Activated CD8-positive, alpha-beta T cell treated with anti-CD3 and anti-CD28 coated beads, Interleukin-2, amount 10 ng/mL, durations not matched to agents 7 days and 5 days (primary cell): Measurements from ENCODE around the gene PDIA5. TPM values are rescaled to one million over a fixed set of nuclear protein-coding genes. Genes with fewer than 3 reads are reported as not detected.

ENCODE experiments used
- ATAC-seq: fragments of 150-1000 bp; cut with Tn5 transposase; one replicate; pipeline ENCODE4 v1.10.0; 2021; ENCODE audit warnings: moderate library complexity
- CTCF ChIA-PET: fragments of 350-600 bp; sonication (Branson Sonifier 250); formaldehyde crosslinking; loops from one replicate; lab custom pipeline; 2021; ENCODE audit warnings: antibody characterized with exemption; lab: Charles Lee
- POLR2A ChIA-PET: fragments of 350-600 bp; sonication (Branson Sonifier 250); formaldehyde crosslinking; loops from one replicate; lab custom pipeline; 2021; ENCODE audit warnings: antibody characterized with exemption; lab: Charles Lee
- DNase-seq: peaks from one replicate; pipeline ENCODE4 v3.0.0-alpha.2; 2020
- H3K27ac Mint-ChIP-seq: one replicate; pipeline ENCODE4 v1.8.0; 2021; ENCODE audit warnings: mild to moderate bottlenecking, mixed read lengths
- H3K27me3 Mint-ChIP-seq: one replicate; pipeline ENCODE4 v1.8.0; 2021; ENCODE audit warnings: low read depth, mixed read lengths
- H3K36me3 Mint-ChIP-seq: one replicate; pipeline ENCODE4 v1.8.0; 2021; ENCODE audit warnings: low read depth, mixed read lengths
- H3K4me1 Mint-ChIP-seq: one replicate; pipeline ENCODE4 v1.8.0; 2021; ENCODE audit warnings: low read depth, mixed read lengths
- H3K4me3 Mint-ChIP-seq: one replicate; pipeline ENCODE4 v1.8.0; 2021; ENCODE audit warnings: mild to moderate bottlenecking, mixed read lengths
- H3K9me3 Mint-ChIP-seq: one replicate; pipeline ENCODE4 v1.8.0; 2022; ENCODE audit warnings: mixed read lengths; ENCODE audit not compliant: insufficient read depth
- total RNA-seq, 2 experiments: library from RNA; stranded (reverse); gene quantifications; one replicate each; pipeline ENCODE4 v1.2.3, GENCODE V29; 2021

PDIA5 gene
- total RNA-seq, 2 experiments from 2014 or later: 8.8 to 11.4 TPM

DNA sequence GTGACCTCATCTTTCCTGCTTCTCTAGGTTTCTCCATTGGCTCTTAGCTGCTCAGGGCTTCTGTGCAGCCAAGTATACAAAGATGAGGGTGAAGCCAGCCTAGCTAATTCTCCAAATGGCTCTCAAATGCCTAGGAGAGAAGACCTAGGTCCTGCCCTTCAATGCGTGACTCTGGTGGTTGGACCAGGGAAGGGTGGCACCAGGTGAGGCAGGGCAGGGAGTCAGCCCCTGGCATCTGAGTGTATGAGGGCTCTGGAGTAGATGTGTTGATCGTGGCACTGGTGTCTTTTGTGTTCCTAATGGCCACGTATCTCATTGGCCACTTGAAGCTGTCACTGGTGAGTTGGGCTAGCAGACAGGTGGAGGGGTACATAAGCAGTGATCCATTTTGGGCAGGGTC lies 59.8 kb downstream of the PDIA5 start:
- no peak overlapping the region for H3K4me3 Mint-ChIP-seq
- no peak for ATAC-seq
- no peaks in the 10 kb centered on the region for H3K9me3 Mint-ChIP-seq
- no peaks in the 10 kb centered on the region for H3K36me3 Mint-ChIP-seq
- no peak overlapping the region for H3K27ac Mint-ChIP-seq
- no peaks in the 10 kb centered on the region for H3K4me1 Mint-ChIP-seq
- CTCF ChIA-PET: no interaction called here
- POLR2A ChIA-PET: no interaction called here
- no peak for DNase-seq
- H3K27me3 Mint-ChIP-seq: no peaks in the 10 kb centered on the region

DNA sequence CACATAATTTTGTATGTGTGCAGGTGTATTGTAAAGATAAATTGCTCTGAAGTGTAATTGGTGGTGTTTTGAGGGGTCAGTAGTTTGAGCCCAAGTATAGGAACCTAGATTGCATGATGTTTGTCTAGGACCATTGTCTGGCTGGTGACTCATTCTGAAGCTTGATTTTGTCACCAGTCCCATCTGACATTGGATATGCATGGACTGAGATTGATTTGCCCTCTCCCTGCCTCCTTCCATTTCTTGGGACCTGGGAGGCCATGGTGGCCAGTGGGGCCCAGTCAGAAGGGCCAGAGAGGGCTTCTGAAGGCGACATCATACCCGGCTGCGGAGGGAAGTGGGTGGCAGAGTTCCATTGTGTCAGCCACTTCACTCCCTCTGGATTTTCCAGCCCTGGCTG lies 62.3 kb downstream of the PDIA5 start:
- H3K27ac Mint-ChIP-seq: no peak overlapping the region
- no peaks in the 10 kb centered on the region for H3K27me3 Mint-ChIP-seq
- H3K36me3 Mint-ChIP-seq: no peaks in the 10 kb centered on the region
- DNase-seq (no peak), ATAC-seq (no peak)
- ChIA-PET POLR2A (no interaction called here), CTCF (no interaction called here)
- no peak overlapping the region for H3K4me3 Mint-ChIP-seq
- H3K4me1 Mint-ChIP-seq: no peaks in the 10 kb centered on the region
- H3K9me3 Mint-ChIP-seq: no peaks in the 10 kb centered on the region

GRCh38 chr3:123129532-123129931 lies 62.7 kb downstream of the PDIA5 start:
- CTCF ChIA-PET: interaction anchor here (1.0 kb wide), 1 partner anchor 8 kb away, joined by 3 read pairs; no protein-coding TSS in a partner anchor
- ATAC-seq (no peak), DNase-seq (no peak)
- no peak overlapping the region for H3K4me3 Mint-ChIP-seq
- H3K36me3 Mint-ChIP-seq: peaks cover 3% of the 10 kb centered on the region
- H3K9me3 Mint-ChIP-seq: no peaks in the 10 kb centered on the region
- H3K27me3 Mint-ChIP-seq: no peaks in the 10 kb centered on the region
- no peak overlapping the region for H3K27ac Mint-ChIP-seq
- POLR2A ChIA-PET: no interaction called here
- no peaks in the 10 kb centered on the region for H3K4me1 Mint-ChIP-seq

- no peaks in the 10 kb centered on the region for H3K9me3 Mint-ChIP-seq
- ATAC-seq: no peak
- no peaks in the 10 kb centered on the region for H3K27me3 Mint-ChIP-seq
- H3K4me1 Mint-ChIP-seq: no peaks in the 10 kb centered on the region
- POLR2A ChIA-PET: no interaction called here
- CTCF ChIA-PET: interaction anchor here (1.0 kb wide), 1 partner anchor 9 kb away, joined by 3 read pairs; no protein-coding TSS in a partner anchor
- H3K27ac Mint-ChIP-seq: no peak overlapping the region
- H3K36me3 Mint-ChIP-seq: peaks cover 4% of the 10 kb centered on the region
- no peak for DNase-seq
- no peak overlapping the region for H3K4me3 Mint-ChIP-seq
Measured at GRCh38 chr3:123130079-123130750, 63.4 kb downstream of the PDIA5 start.

DNA sequence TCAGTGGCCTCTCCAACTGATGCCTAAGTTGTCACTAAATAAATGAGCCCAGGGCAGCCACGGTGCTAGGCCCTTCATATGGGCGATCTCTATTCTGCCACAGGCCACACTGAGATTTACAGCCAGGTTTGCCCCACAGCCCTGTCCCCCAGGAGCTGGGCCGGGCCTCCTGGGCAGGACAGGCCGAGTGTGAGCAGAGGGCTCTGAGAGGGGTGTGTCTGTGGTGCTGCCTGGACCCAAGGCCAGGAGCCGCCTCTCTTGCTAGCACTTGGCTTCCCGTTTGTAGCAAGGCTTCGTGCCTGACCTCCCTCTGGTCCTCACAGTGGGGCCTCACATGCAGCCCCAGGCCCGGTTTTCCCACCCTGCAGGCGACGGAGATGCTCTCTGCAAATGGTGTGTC lies 67.8 kb downstream of the PDIA5 start:
- ChIA-PET POLR2A (no interaction called here), CTCF (no interaction called here)
- Mint-ChIP-seq H3K9me3 (no peaks in the 10 kb centered on the region), H3K27me3 (no peaks in the 10 kb centered on the region), H3K4me3 (no peak overlapping the region), H3K4me1 (no peaks in the 10 kb centered on the region), H3K27ac (peak overlapping the region; percentile 5), H3K36me3 (peaks cover 5% of the 10 kb centered on the region)
- ATAC-seq (no peak), DNase-seq (no peak)

DNA sequence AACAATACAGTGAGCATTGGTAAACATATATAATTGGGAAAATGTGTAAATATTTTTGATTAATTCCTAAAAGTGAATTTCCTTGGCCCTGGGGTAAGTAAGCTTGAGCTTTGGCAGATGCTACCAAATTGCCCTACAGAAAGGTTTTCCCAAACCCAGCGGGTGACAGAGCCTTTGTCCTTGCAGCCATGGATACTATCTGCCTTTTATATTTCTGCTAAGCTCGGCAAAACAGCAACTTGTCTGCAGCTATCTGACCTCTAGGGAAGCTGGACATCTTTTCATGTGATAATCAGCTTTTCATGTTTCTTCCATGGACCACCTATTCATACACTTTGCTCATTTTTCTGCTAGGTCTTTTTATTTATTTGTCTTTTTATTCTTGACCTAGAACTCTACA lies 70.2 kb downstream of the PDIA5 start:
- H3K9me3 Mint-ChIP-seq: no peaks in the 10 kb centered on the region
- no peaks in the 10 kb centered on the region for H3K4me1 Mint-ChIP-seq
- no peak overlapping the region for H3K4me3 Mint-ChIP-seq
- no peaks in the 10 kb centered on the region for H3K27me3 Mint-ChIP-seq
- DNase-seq (no peak), ATAC-seq (no peak)
- peaks cover 5% of the 10 kb centered on the region for H3K36me3 Mint-ChIP-seq
- no peak overlapping the region for H3K27ac Mint-ChIP-seq
- POLR2A ChIA-PET: no interaction called here
- CTCF ChIA-PET: no interaction called here

- CTCF ChIA-PET: interaction anchor here (1.3 kb wide), 1 partner anchor 384 kb away, joined by 3 read pairs; no protein-coding TSS in a partner anchor
- no peaks in the 10 kb centered on the region for H3K4me1 Mint-ChIP-seq
- no peak overlapping the region for H3K4me3 Mint-ChIP-seq
- H3K9me3 Mint-ChIP-seq: no peaks in the 10 kb centered on the region
- no peaks in the 10 kb centered on the region for H3K27me3 Mint-ChIP-seq
- peaks cover 5% of the 10 kb centered on the region for H3K36me3 Mint-ChIP-seq
- POLR2A ChIA-PET: no interaction called here
- H3K27ac Mint-ChIP-seq: no peak overlapping the region
- DNase-seq: no peak
- no peak for ATAC-seq
Measured at GRCh38 chr3:123138839-123139444, 72.1 kb downstream of the PDIA5 start.

GRCh38 chr3:123139522-123139921 lies 72.7 kb downstream of the PDIA5 start:
- H3K27me3 Mint-ChIP-seq: no peaks in the 10 kb centered on the region
- CTCF ChIA-PET: no interaction called here
- POLR2A ChIA-PET: no interaction called here
- H3K4me1 Mint-ChIP-seq: no peaks in the 10 kb centered on the region
- no peak overlapping the region for H3K4me3 Mint-ChIP-seq
- peaks cover 2% of the 10 kb centered on the region for H3K36me3 Mint-ChIP-seq
- H3K9me3 Mint-ChIP-seq: no peaks in the 10 kb centered on the region
- H3K27ac Mint-ChIP-seq: no peak overlapping the region
- ATAC-seq: no peak
- no peak for DNase-seq

DNA sequence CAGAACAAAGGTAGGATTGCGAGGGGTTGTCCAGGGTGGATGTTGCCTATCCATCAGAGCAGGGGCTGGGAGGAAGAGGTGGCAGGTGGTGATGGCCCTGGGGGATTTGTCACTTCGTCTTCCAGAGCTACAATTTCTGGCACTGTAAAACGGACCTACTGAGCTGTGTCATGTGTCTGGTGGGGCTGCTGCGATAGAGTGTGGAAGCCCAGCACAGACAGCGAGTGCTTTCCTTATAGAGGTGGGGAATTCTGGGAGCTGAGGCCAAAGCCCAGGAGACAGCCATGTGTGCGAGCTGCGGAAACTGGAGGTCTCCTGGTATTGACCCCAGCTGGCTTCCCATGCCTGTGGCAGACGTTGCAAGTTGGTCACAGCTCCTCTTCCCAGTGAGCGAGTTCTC lies 73.7 kb downstream of the PDIA5 start:
- ChIA-PET CTCF (no interaction called here), POLR2A (no interaction called here)
- H3K27ac Mint-ChIP-seq: no peak overlapping the region
- peaks cover 4% of the 10 kb centered on the region for H3K36me3 Mint-ChIP-seq
- DNase-seq: no peak
- H3K9me3 Mint-ChIP-seq: no peaks in the 10 kb centered on the region
- no peak for ATAC-seq
- no peaks in the 10 kb centered on the region for H3K27me3 Mint-ChIP-seq
- no peaks in the 10 kb centered on the region for H3K4me1 Mint-ChIP-seq
- H3K4me3 Mint-ChIP-seq: no peak overlapping the region

DNA sequence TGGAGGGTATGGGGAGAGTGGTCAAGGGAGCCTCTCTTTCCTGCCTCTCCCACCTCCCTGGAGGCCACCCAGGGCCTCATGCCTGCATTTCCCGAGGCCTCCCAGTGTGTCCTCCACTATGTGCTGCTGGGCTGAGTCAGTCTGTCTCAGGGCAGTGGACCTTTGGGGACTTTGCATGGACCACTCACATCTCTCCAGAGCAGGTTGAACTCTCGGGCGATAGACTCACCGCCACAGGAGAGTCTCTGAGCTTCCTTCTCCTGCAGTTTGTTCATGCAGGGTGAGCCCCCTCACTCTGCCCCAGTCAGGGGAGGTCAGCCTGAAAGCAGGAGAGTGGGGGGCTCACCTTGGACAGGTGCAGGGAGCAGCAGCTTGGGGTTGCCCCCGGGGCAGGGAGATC lies 74.5 kb downstream of the PDIA5 start:
- H3K4me1 Mint-ChIP-seq: no peaks in the 10 kb centered on the region
- no peak overlapping the region for H3K27ac Mint-ChIP-seq
- CTCF ChIA-PET: no interaction called here
- DNase-seq (no peak), ATAC-seq (no peak)
- POLR2A ChIA-PET: interaction anchor here (1.6 kb wide), 1 partner anchor 60 kb away, joined by 3 read pairs; the partner anchor contains the start of gene SEC22A
- no peaks in the 10 kb centered on the region for H3K9me3 Mint-ChIP-seq
- peaks cover 6% of the 10 kb centered on the region for H3K36me3 Mint-ChIP-seq
- no peak overlapping the region for H3K4me3 Mint-ChIP-seq
- no peaks in the 10 kb centered on the region for H3K27me3 Mint-ChIP-seq

- CTCF ChIA-PET: no interaction called here
- POLR2A ChIA-PET: no interaction called here
Measured at GRCh38 chr3:123143669-123144411, 77.0 kb downstream of the PDIA5 start.

More at GRCh38 chr3:123143669-123144411, 77.0 kb downstream of the PDIA5 start:
- ATAC-seq (no peak), DNase-seq (no peak)
- no peaks in the 10 kb centered on the region for H3K4me1 Mint-ChIP-seq
- no peak overlapping the region for H3K27ac Mint-ChIP-seq
- no peaks in the 10 kb centered on the region for H3K27me3 Mint-ChIP-seq
- peaks cover 15% of the 10 kb centered on the region for H3K36me3 Mint-ChIP-seq
- H3K4me3 Mint-ChIP-seq: no peak overlapping the region
- H3K9me3 Mint-ChIP-seq: no peaks in the 10 kb centered on the region
